Spleen (tissue), 11 donors: ENCODE measurements around the gene SRSF5. TPM values are rescaled to one million over a fixed set of nuclear protein-coding genes. Genes with fewer than 3 reads are reported as not detected.

ENCODE experiments used
- DNase-seq: peaks from one replicate; pipeline ENCODE4 v3.0.0-alpha.2; 2020
- H3K27ac ChIP-seq, 8 donors: fragments of 200-600 bp; sonication (generic) in 7 of 8; 1 replicate in 4 of 8; 2 replicates in 4 of 8; pipeline versions ENCODE4 v1.5.0 to v1.8.0; 2016 to 2021; ENCODE audit warnings: inconsistent platforms in 4 of 8, mild to moderate bottlenecking in 4 of 8, moderate library complexity in 1 of 8
- H3K27me3 ChIP-seq, 7 donors: fragments of 200-600 bp; sonication (generic) in 6 of 7; replicated peaks in 1 of 7; 1 replicate in 4 of 7; 2 replicates in 3 of 7; pipeline versions ENCODE4 v1.5.0 to v1.8.0; 2016 to 2021; ENCODE audit warnings: inconsistent platforms in 3 of 7, mild to moderate bottlenecking in 1 of 7
- H3K36me3 ChIP-seq, 6 donors: fragments of 200-600 bp; sonication (generic) in 5 of 6; 1 replicate in 4 of 6; 2 replicates in 2 of 6; pipeline versions ENCODE4 v1.5.0 to v1.8.0; 2016 to 2021; ENCODE audit warnings: inconsistent platforms in 2 of 6
- H3K4me1 ChIP-seq, 6 donors: fragments of 200-600 bp; sonication (generic) in 5 of 6; 1 replicate in 3 of 6; 2 replicates in 3 of 6; pipeline versions ENCODE4 v1.5.0 to v1.8.0; 2016 to 2021; ENCODE audit warnings: inconsistent platforms in 3 of 6
- H3K4me3 ChIP-seq, 8 donors: fragments of 200-600 bp; sonication (generic) in 7 of 8; 1 replicate in 4 of 8; 2 replicates in 4 of 8; pipeline versions ENCODE4 v1.5.0 to v1.8.0; 2016 to 2021; ENCODE audit warnings: inconsistent platforms in 4 of 8, mild to moderate bottlenecking in 4 of 8, moderate library complexity in 2 of 8
- H3K9me3 ChIP-seq, 8 donors: fragments of 200-600 bp; sonication (generic) in 7 of 8; 1 replicate in 4 of 8; 2 replicates in 4 of 8; pipeline versions ENCODE4 v1.5.0 to v1.8.0; 2016 to 2021; ENCODE audit warnings: inconsistent platforms in 4 of 8
- CTCF ChIP-seq, 11 experiments: fragments of 200-600 bp in 7 of 11; fragments of 450-650 bp in 4 of 11; sonication (generic) in 4 of 11; IDR thresholded peaks in 8 of 11; conservative IDR thresholded peaks in 3 of 11; 1 replicate in 7 of 11; 2 replicates in 4 of 11; pipeline versions ENCODE4 v1.4.0 to v1.8.0; 2016 to 2021; ENCODE audit warnings: antibody characterized with exemption in 11 of 11, inconsistent platforms in 4 of 11, mild to moderate bottlenecking in 1 of 11
- POLR2A ChIP-seq, 3 donors: fragments of 450-650 bp; IDR thresholded peaks; one replicate each; pipeline ENCODE4 v1.5.1; 2017; ENCODE audit warnings: antibody characterized with exemption in 3 of 3, mild to moderate bottlenecking in 1 of 3
- POLR2AphosphoS5 ChIP-seq, 3 donors: sonication (generic); formaldehyde crosslinking; IDR thresholded peaks; one replicate each; pipeline ENCODE4 v1.5.1; 2017; ENCODE audit warnings: antibody characterized with exemption in 3 of 3
- WGBS, 5 donors: extraction: QIAGEN DNeasy Blood & Tissue Kit in 3 of 5; methylation state at CpG; one replicate each; pipeline versions ENCODE4 v1.1.5 to v1.1.7; 2013 to 2018; 5-methylcytosine and 5-hydroxymethylcytosine counted together
- intact Hi-C: fragments of 100-400 bp; cut with DNase I; formaldehyde crosslinking; loops from one replicate; pipeline ENCODE4 v1.15.0; 2023; ENCODE audit warnings: low total_unique reads
- polyA plus RNA-seq, 3 donors: library from polyadenylated mRNA; stranded (reverse); fragments of 200-250 nt; gene quantifications; one replicate each; pipeline ENCODE4 v1.2.1, GENCODE V29; 2013
- total RNA-seq, 7 donors: library from RNA; depleted of rRNA in 3 of 7; stranded (reverse); fragments of >200 nt in 3 of 7; fragmentation: NEBNext Ultra II Directional in 4 of 7; extraction: Animal tissue kit (Norgen Biotek cat#: 25700) in 4 of 7; gene quantifications; one replicate each; pipeline versions ENCODE4 v1.1.0 to v1.2.1, GENCODE V29; 2016 to 2021
- donor health status: healthy with polysubstance abuse.
- donor health status: DM: no; HTN: no; CAD: no; lungs with moderate emphysema.
- donor health status: DM: no; HTN: no; CAD: no.
- donor health status: Bipolar disorder and iron deficiency.
- donor health status: healthy.
- donor health status: DM: no; HTN: no; CAD: no.
- donor health status: DM: yes; HTN: yes; CAD: no.

The SRSF5 gene
- total and polyA plus RNA-seq, 10 donors: 366 to 612 (median 483) TPM

- Histone ChIP-seq H3K27ac (no peak overlapping the region), H3K27me3 (no peaks in the 10 kb centered on the region), H3K9me3 (no peaks in the 10 kb centered on the region), H3K36me3 (no peaks in the 10 kb centered on the region), H3K4me1 (peaks cover 0 to 7% (median 2%) of the 10 kb centered on the region in 6 donors), H3K4me3 (no peak overlapping the region)
- WGBS, 5 donors: 68 to 95% (median 82%) methylated on average over 1 of the region's 1 CpG
- TF ChIP-seq CTCF (IDR thresholded peaks at IDR 0.05 in 8 of 11, conservative IDR thresholded peaks at IDR 0.05 in 3 of 11) (no peak), POLR2A (IDR thresholded peaks at IDR 0.05) (no peak)
- DNase-seq: no peak
- intact Hi-C loops: no loop called here
Observed at GRCh38 chr14:69749956-69750355, 17.0 kb upstream of the SRSF5 start.

- Histone ChIP-seq H3K27me3 (no peaks in the 10 kb centered on the region), H3K9me3 (no peaks in the 10 kb centered on the region), H3K4me1 (peaks cover 0 to 12% (median 4%) of the 10 kb centered on the region in 6 donors), H3K4me3 (no peak overlapping the region), H3K27ac (no peak overlapping the region), H3K36me3 (no peaks in the 10 kb centered on the region)
- DNase-seq: no peak
- intact Hi-C loops: no loop called here
- no peak for TF ChIP-seq CTCF (IDR thresholded peaks at IDR 0.05 in 8 of 11, conservative IDR thresholded peaks at IDR 0.05 in 3 of 11)
- TF ChIP-seq POLR2AphosphoS5 (IDR thresholded peaks at IDR 0.05): no peak
- no peak for TF ChIP-seq POLR2A (IDR thresholded peaks at IDR 0.05)
- WGBS, 5 donors: 92 to 96% (median 95%) methylated on average over 2 of the region's 2 CpGs
Observed at GRCh38 chr14:69750495-69750894, 16.4 kb upstream of the SRSF5 start.

GRCh38 chr14:69752773-69753172 is 14.2 kb upstream of the SRSF5 start:
- Histone ChIP-seq H3K36me3 (no peaks in the 10 kb centered on the region), H3K4me3 (no peak overlapping the region), H3K9me3 (no peaks in the 10 kb centered on the region), H3K27me3 (no peaks in the 10 kb centered on the region), H3K4me1 (peaks cover 2 to 21% (median 10%) of the 10 kb centered on the region in 6 donors), H3K27ac (no peak overlapping the region)
- TF ChIP-seq POLR2AphosphoS5 (IDR thresholded peaks at IDR 0.05) (no peak), POLR2A (IDR thresholded peaks at IDR 0.05) (no peak), CTCF (IDR thresholded peaks at IDR 0.05 in 8 of 11, conservative IDR thresholded peaks at IDR 0.05 in 3 of 11) (no peak)
- WGBS, 5 donors: 59 to 83% (median 75%) methylated on average over 1 of the region's 1 CpG
- DNase-seq: no peak
- intact Hi-C loops: no loop called here

GRCh38 chr14:69753860-69754259 is 13.1 kb upstream of the SRSF5 start:
- TF ChIP-seq POLR2AphosphoS5 (IDR thresholded peaks at IDR 0.05) (no peak), POLR2A (IDR thresholded peaks at IDR 0.05) (no peak), CTCF (IDR thresholded peaks at IDR 0.05 in 8 of 11, conservative IDR thresholded peaks at IDR 0.05 in 3 of 11) (no peak)
- H3K27me3 ChIP-seq: no peaks in the 10 kb centered on the region
- no peaks in the 10 kb centered on the region for H3K36me3 ChIP-seq
- no peak overlapping the region for H3K4me3 ChIP-seq
- H3K9me3 ChIP-seq: no peaks in the 10 kb centered on the region
- no peak for DNase-seq
- intact Hi-C loops: no loop called here
- H3K27ac ChIP-seq: peak overlapping the region in 1 of 8 donors; percentile 4
- WGBS, 5 donors: 71 to 95% (median 83%) methylated on average over 1 of the region's 1 CpG
- H3K4me1 ChIP-seq: peaks cover 2 to 21% (median 10%) of the 10 kb centered on the region in 6 donors
